ENCODE data around the gene CYP4B1.
"Not testable (repeated sequence)": the region's sequence is repeated elsewhere in the genome, so short reads cannot be mapped to it uniquely, and the experiment has no call there.

CYP4B1 gene

DNA sequence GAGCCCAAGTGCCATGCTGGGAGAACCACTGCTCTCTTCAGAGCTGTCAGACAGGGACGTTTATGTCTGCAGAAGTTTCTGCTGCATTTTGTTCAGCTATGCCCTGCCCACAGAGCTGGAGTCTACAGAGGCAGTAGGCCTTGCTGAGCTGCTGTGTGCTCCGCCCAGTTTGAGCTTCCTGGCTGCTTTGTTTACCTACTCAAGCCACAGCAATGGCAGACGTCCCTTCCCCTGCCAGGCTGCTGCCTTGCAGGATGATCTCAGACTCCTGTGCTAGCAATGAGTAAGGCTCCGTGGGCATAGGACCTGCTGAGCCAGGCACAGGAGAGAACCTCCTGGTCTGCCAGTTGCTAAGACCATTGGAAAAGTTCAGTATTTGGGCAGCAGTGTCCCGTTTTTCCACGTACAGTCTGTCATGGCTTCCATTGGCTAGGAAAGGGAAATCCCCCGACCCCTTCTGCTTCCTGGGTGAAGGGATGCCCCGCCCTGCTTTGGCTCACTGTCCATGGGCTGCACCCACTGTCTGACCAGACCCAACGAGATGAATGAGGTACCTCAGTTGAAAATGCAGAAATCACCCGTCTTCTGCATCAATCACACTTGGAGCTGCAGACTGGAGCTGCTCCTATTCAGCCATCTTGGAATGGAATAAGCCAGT is 31.9 kb downstream of the CYP4B1 start:
- Histone ChIP-seq H3K9ac (ENCODE audit: low read depth in 1 of 2, low read length in 2 of 2) (no peak overlapping the region), H3K9me3 (ENCODE audit: control insufficient read depth in 1 of 2, low read length in 2 of 2) (no peaks in the 10 kb centered on the region), H3K27me3 (ENCODE audit: control insufficient read depth in 1 of 2, insufficient read depth in 2 of 2, low read length in 2 of 2) (no peaks in the 10 kb centered on the region), H3K36me3 (ENCODE audit: control insufficient read depth in 1 of 2, insufficient read depth in 2 of 2, low read length in 2 of 2) (no peaks in the 10 kb centered on the region), H3K4me3 (ENCODE audit: low read depth in 1 of 2, low read length in 2 of 2) (no peak overlapping the region), H3K27ac (ENCODE audit: low read depth, low read length) (no peak overlapping the region), H3K4me1 (ENCODE audit: control insufficient read depth in 1 of 2, insufficient read depth in 2 of 2, low read length in 2 of 2) (no peaks in the 10 kb centered on the region)

DNA sequence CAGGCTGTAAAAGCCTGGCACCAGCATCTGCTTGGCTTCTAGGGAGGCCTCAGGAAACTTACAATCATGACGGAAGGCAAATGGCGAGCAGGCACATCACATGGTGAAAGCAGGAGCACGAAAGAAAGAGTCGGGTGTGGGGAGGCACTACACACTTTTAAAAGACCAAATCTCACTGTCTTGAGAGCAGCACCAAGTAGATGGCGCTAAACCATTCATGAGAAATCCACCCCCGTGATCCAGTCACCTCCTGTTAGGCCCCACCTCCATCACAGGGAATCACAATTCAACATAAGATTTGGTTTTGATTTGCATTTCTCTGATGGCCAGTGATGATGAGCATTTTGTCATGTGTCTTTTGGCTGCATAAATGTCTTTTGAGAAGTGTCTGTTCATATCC is 36.6 kb downstream of the CYP4B1 start:
- not testable (repeated sequence) for H3K27ac ChIP-seq (ENCODE audit: low read depth, low read length); H3K4me3 ChIP-seq (ENCODE audit: low read depth in 1 of 2, low read length in 2 of 2)

DNA sequence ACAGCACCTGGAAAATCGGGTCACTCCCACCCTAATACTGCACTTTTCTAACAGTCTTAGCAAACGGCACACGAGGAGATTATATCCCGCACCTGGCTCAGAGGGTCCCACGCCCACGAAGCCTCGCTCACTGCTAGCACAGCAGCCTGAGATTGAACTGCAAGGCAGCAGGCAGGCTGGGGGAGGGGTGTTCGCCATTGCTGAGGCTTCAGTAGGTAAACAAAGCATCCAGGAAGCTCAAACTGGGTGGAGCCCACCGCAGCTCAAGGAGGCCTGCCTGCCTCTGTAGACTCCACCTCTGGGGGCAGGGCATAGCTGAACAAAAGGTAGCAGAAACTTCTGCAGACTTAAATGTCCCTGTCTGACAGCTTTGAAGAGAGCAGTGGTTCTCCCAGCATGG is 47.5 kb downstream of the CYP4B1 start:
- H3K27me3 ChIP-seq (ENCODE audit: control insufficient read depth in 1 of 2, insufficient read depth in 2 of 2, low read length in 2 of 2); H3K4me3 ChIP-seq (ENCODE audit: low read depth in 1 of 2, low read length in 2 of 2); H3K9me3 ChIP-seq (ENCODE audit: control insufficient read depth in 1 of 2, low read length in 2 of 2); H3K36me3 ChIP-seq (ENCODE audit: control insufficient read depth in 1 of 2, insufficient read depth in 2 of 2, low read length in 2 of 2); H3K27ac ChIP-seq (ENCODE audit: low read depth, low read length); H3K4me1 ChIP-seq (ENCODE audit: control insufficient read depth in 1 of 2, insufficient read depth in 2 of 2, low read length in 2 of 2); H3K9ac ChIP-seq (ENCODE audit: low read depth in 1 of 2, low read length in 2 of 2): not testable (repeated sequence)

More for the DNA sequence above, 36.6 kb downstream of the CYP4B1 start:
- not testable (repeated sequence) for H3K4me1 ChIP-seq (ENCODE audit: control insufficient read depth in 1 of 2, insufficient read depth in 2 of 2, low read length in 2 of 2); H3K9ac ChIP-seq (ENCODE audit: low read depth in 1 of 2, low read length in 2 of 2); H3K36me3 ChIP-seq (ENCODE audit: control insufficient read depth in 1 of 2, insufficient read depth in 2 of 2, low read length in 2 of 2); H3K9me3 ChIP-seq (ENCODE audit: control insufficient read depth in 1 of 2, low read length in 2 of 2); H3K27me3 ChIP-seq (ENCODE audit: control insufficient read depth in 1 of 2, insufficient read depth in 2 of 2, low read length in 2 of 2)

DNA sequence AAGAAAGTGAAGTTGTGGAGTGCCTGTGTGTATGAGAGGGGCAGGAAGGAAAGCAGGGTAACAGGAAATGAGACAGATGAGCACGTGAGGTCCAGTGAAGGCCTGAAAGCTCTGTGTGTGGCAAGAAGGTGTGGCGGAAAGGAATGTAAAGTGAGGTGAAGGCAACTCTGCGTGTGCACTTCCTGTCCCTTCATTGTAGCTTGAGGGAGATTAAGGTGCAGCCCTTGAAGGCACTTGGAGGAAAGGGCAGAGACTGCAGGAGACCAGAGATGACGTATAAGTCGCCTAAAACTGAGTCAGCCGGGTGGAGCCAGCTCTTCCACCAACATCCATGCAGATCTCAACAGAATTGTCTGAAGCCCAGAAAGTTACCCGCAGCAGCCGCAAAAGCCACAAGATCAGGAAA is 58.8 kb downstream of the CYP4B1 start:
- not testable (repeated sequence) for H3K36me3 ChIP-seq (ENCODE audit: control insufficient read depth in 1 of 2, insufficient read depth in 2 of 2, low read length in 2 of 2); H3K27me3 ChIP-seq (ENCODE audit: control insufficient read depth in 1 of 2, insufficient read depth in 2 of 2, low read length in 2 of 2); H3K4me1 ChIP-seq (ENCODE audit: control insufficient read depth in 1 of 2, insufficient read depth in 2 of 2, low read length in 2 of 2); H3K27ac ChIP-seq (ENCODE audit: low read depth, low read length); H3K4me3 ChIP-seq (ENCODE audit: low read depth in 1 of 2, low read length in 2 of 2); H3K9ac ChIP-seq (ENCODE audit: low read depth in 1 of 2, low read length in 2 of 2); H3K9me3 ChIP-seq (ENCODE audit: control insufficient read depth in 1 of 2, low read length in 2 of 2)

DNA sequence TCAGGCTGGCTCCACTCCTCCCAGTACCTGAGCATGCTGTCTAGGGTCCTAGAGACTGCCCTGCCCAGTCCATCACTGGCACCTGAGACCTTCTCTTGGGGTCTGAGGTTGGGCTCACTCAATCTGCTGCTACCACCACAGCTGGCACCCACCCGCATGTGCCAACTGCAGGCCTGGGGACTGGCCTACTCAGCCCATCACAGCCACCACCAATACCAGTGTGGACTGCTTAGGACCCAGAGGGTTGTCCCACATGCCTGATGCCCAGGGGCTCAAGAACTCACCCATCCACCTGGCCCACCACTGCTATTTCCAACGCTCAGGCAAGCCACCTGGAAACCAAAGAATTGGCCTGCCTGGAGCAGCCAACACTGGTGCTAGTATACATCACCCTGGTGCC is 63.5 kb downstream of the CYP4B1 start:
- H3K4me1 ChIP-seq (ENCODE audit: control insufficient read depth in 1 of 2, insufficient read depth in 2 of 2, low read length in 2 of 2): no peaks in the 10 kb centered on the region
- no peaks in the 10 kb centered on the region for H3K9me3 ChIP-seq (ENCODE audit: control insufficient read depth in 1 of 2, low read length in 2 of 2)
- H3K4me3 ChIP-seq (ENCODE audit: low read depth in 1 of 2, low read length in 2 of 2): no peak overlapping the region
- H3K36me3 ChIP-seq (ENCODE audit: control insufficient read depth in 1 of 2, insufficient read depth in 2 of 2, low read length in 2 of 2): no peaks in the 10 kb centered on the region
- no peaks in the 10 kb centered on the region for H3K27me3 ChIP-seq (ENCODE audit: control insufficient read depth in 1 of 2, insufficient read depth in 2 of 2, low read length in 2 of 2)
- H3K9ac ChIP-seq (ENCODE audit: low read depth in 1 of 2, low read length in 2 of 2): no peak overlapping the region
- no peak overlapping the region for H3K27ac ChIP-seq (ENCODE audit: low read depth, low read length)
